ENCODE measurements around the gene B9D1.
"Not testable (repeated sequence)": the region's sequence is repeated elsewhere in the genome, so short reads cannot be mapped to it uniquely, and the experiment has no call there.

The B9D1 gene

GRCh38 chr17:19359151-19359550 lies 3.4 kb downstream of the B9D1 start:
- no peak for TF ChIP-seq CTCF (IDR thresholded peaks at IDR 0.05; ENCODE audit: low read depth, low read length, missing control alignments)

GRCh38 chr17:19357761-19358160 lies 4.8 kb downstream of the B9D1 start:
- DNase-seq (ENCODE audit: low read depth) = no peak
- TF ChIP-seq CTCF (IDR thresholded peaks at IDR 0.05; ENCODE audit: low read depth, low read length, missing control alignments) = no peak

More at GRCh38 chr17:19359151-19359550, 3.4 kb downstream of the B9D1 start:
- no peak for DNase-seq (ENCODE audit: low read depth)
- H3K4me3 ChIP-seq (ENCODE audit: low read depth, low read length) = no peak overlapping the region

GRCh38 chr17:19357351-19357750 lies 5.2 kb downstream of the B9D1 start:
- H3K4me3 ChIP-seq (ENCODE audit: low read depth, low read length) = no peak overlapping the region
- TF ChIP-seq CTCF (IDR thresholded peaks at IDR 0.05; ENCODE audit: low read depth, low read length, missing control alignments) = no peak
- DNase-seq (ENCODE audit: low read depth) = no peak

More at GRCh38 chr17:19357761-19358160, 4.8 kb downstream of the B9D1 start:
- H3K4me3 ChIP-seq (ENCODE audit: low read depth, low read length) = no peak overlapping the region

GRCh38 chr17:19354748-19355147 lies 7.8 kb downstream of the B9D1 start:
- no peak for TF ChIP-seq CTCF (IDR thresholded peaks at IDR 0.05; ENCODE audit: low read depth, low read length, missing control alignments)
- no peak overlapping the region for H3K4me3 ChIP-seq (ENCODE audit: low read depth, low read length)
- no peak for DNase-seq (ENCODE audit: low read depth)

GRCh38 chr17:19353401-19353800 lies 9.1 kb downstream of the B9D1 start:
- not testable (repeated sequence) for H3K4me3 ChIP-seq (ENCODE audit: low read depth, low read length); DNase-seq (ENCODE audit: low read depth)

GRCh38 chr17:19348806-19349205 lies 13.7 kb downstream of the B9D1 start:
- no peak for DNase-seq (ENCODE audit: low read depth)
- no peak overlapping the region for H3K4me3 ChIP-seq (ENCODE audit: low read depth, low read length)
- no peak for TF ChIP-seq CTCF (IDR thresholded peaks at IDR 0.05; ENCODE audit: low read depth, low read length, missing control alignments)

- no peak for DNase-seq (ENCODE audit: low read depth)
- no peak overlapping the region for H3K4me3 ChIP-seq (ENCODE audit: low read depth, low read length)
- TF ChIP-seq CTCF (IDR thresholded peaks at IDR 0.05; ENCODE audit: low read depth, low read length, missing control alignments) = no peak
Measured at GRCh38 chr17:19348081-19348650, 14.4 kb downstream of the B9D1 start.

All from GM12864 (cell line).